ENCODE results near the gene UTS2. TPM values are rescaled to one million over a fixed set of nuclear protein-coding genes. Genes with fewer than 3 reads are reported as not detected.

UTS2 gene
- total and polyA plus RNA-seq, 2 of the 4 experiments (the other 2 are of a cell fraction), result not detected

- Histone ChIP-seq H3K56ac (ENCODE audit: extremely low read depth, insufficient read depth, low read length) (no peak overlapping the region), H3K4me3 (ENCODE audit: insufficient read depth, low read depth, low read length) (no peak overlapping the region), H4K20me1 (ENCODE audit: insufficient read depth, low read length) (no peaks in the 10 kb centered on the region), H3K9ac (ENCODE audit: low read depth, low read length) (no peak overlapping the region), H3K4me1 (ENCODE audit: control insufficient read depth, insufficient read depth, low read length) (peaks cover 7% of the 10 kb centered on the region), H2AFZ (replicated peaks; ENCODE audit: low read length, poor library complexity) (no peak overlapping the region), H3K14ac (replicated peaks; ENCODE audit: low read depth, low read length) (no peak overlapping the region), H3K9me3 (ENCODE audit: control insufficient read depth, insufficient read depth, low read length) (peaks cover 5% of the 10 kb centered on the region), H4K5ac (ENCODE audit: low read depth, low read length) (no peak overlapping the region), H3K27me3 (ENCODE audit: control insufficient read depth, insufficient read depth, low read length) (no peaks in the 10 kb centered on the region), H3K4me2 (ENCODE audit: low read depth, low read length) (no peak overlapping the region), H3K4ac (ENCODE audit: low read depth, low read length) (no peak overlapping the region), H3K27ac (ENCODE audit: insufficient read depth, low read length) (no peak overlapping the region), H2BK15ac (ENCODE audit: low read depth, low read length) (no peak overlapping the region), H2BK5ac (ENCODE audit: low read depth, low read length, poor library complexity, severe bottlenecking) (no peak overlapping the region), H3K23ac (ENCODE audit: low read depth, low read length) (no peak overlapping the region), H3K9me1 (ENCODE audit: insufficient read depth, low read length) (0 out of 2 replicates have a peak, but pooled peaks cover 3% of the 10 kb centered on the region), H2AK9ac (replicated peaks; ENCODE audit: low read depth, low read length, poor library complexity) (no peak overlapping the region), H4K8ac (ENCODE audit: low read depth in 2 of 2, low read length in 2 of 2) (no peak overlapping the region), H2BK20ac (ENCODE audit: low read depth, low read length) (no peak overlapping the region), H2AK5ac (ENCODE audit: low read depth, low read length) (no peak overlapping the region), H3K18ac (ENCODE audit: low read depth, low read length) (no peak overlapping the region), H3K36me3 (ENCODE audit: control insufficient read depth, insufficient read depth, low read length) (peaks cover 13% of the 10 kb centered on the region), H3K79me1 (ENCODE audit: low read depth in 1 of 2, low read length in 2 of 2) (no peaks in the 10 kb centered on the region), H4K91ac (ENCODE audit: insufficient read depth, low read depth, low read length) (no peak overlapping the region), H2BK120ac (ENCODE audit: low read depth, low read length) (no peak overlapping the region)
- TF ChIP-seq ELK1 (IDR thresholded peaks at IDR 0.05; ENCODE audit: borderline replicate concordance, low read depth, low read length) (no peak), POLR2A (IDR thresholded peaks at IDR 0.05; ENCODE audit: low read depth, low read length) (no peak), RFX5 (IDR thresholded peaks at IDR 0.05; ENCODE audit: low read depth, low read length) (no peak), RCOR1 (IDR thresholded peaks at IDR 0.05; ENCODE audit: insufficient replicate concordance, low read length) (no peak), CTCF (conservative IDR thresholded peaks at IDR 0.05; ENCODE audit: low read depth, low read length) (no peak), SMC3 (IDR thresholded peaks at IDR 0.05; ENCODE audit: low read depth, low read length) (no peak), MXI1 (IDR thresholded peaks at IDR 0.05; ENCODE audit: borderline replicate concordance, low read depth, low read length) (no peak), FOS (IDR thresholded peaks at IDR 0.05; ENCODE audit: low read depth, low read length) (no peak), BHLHE40 (IDR thresholded peaks at IDR 0.05; ENCODE audit: low read depth, low read length) (no peak), CHD1 (IDR thresholded peaks at IDR 0.05; ENCODE audit: low read depth, low read length) (no peak), RAD21 (IDR thresholded peaks at IDR 0.05; ENCODE audit: low read length) (no peak), USF2 (IDR thresholded peaks at IDR 0.05; ENCODE audit: low read depth, low read length) (no peak)
- intact Hi-C loops (cut with micrococcal nuclease), result no loop called here
- in situ Hi-C loops (cut with MboI; ENCODE audit: low sequenced_read_pairs), result no loop called here
- CTCF ChIA-PET, result no interaction called here
- dilution Hi-C loops (cut with HindIII; ENCODE audit: low sequenced_read_pairs, unreplicated experiment), result no loop called here
- BruUV-seq (replicated peaks), result no TSS peak
- DNase-seq (no peak), ATAC-seq (ENCODE audit: low read depth) (no peak)
- POLR2A ChIA-PET (ENCODE audit: unreplicated experiment), result no interaction called here
- no CpG with 5 or more reads among the region's 4 CpGs for WGBS, 2 experiments (ENCODE audit: extremely low coverage in 2 of 2, insufficient read length in 1 of 2)
Observed at GRCh38 chr1:7842517-7842916, 10.3 kb downstream of the UTS2 start.
